ENCODE results near the gene PASK.

GRCh38 chr2:241163601-241164118 is 14.4 kb upstream of the PASK start:
- TF ChIP-seq CTCF (IDR thresholded peaks at IDR 0.05) (no peak), POLR2AphosphoS5 (IDR thresholded peaks at IDR 0.05) (no peak), EP300 (IDR thresholded peaks at IDR 0.05) (no peak)

Data from gastroesophageal sphincter (tissue), 3 donors.